HFF-Myc (cell line): Measurements from ENCODE around the gene DAD1.

Experiments used
- DNase-seq: peaks from one replicate; pipeline ENCODE4 v3.0.0-alpha.2; 2011; ENCODE audit warnings: low read depth; ENCODE audit errors: extremely low read depth
- H3K4me3 ChIP-seq: replicated peaks from 2 replicates; pipeline ENCODE4 v1.5.1; 2011; ENCODE audit warnings: low read depth, mild to moderate bottlenecking, control low read depth, low read length
- TF ChIP-seq, protein P1 (sequence below): IDR thresholded peaks from 2 replicates; pipeline ENCODE4 v1.5.1; 2012; ENCODE audit warnings: mild to moderate bottlenecking, low read depth, low read length, control low read depth; ENCODE audit errors: missing control alignments

The DAD1 gene

DNA sequence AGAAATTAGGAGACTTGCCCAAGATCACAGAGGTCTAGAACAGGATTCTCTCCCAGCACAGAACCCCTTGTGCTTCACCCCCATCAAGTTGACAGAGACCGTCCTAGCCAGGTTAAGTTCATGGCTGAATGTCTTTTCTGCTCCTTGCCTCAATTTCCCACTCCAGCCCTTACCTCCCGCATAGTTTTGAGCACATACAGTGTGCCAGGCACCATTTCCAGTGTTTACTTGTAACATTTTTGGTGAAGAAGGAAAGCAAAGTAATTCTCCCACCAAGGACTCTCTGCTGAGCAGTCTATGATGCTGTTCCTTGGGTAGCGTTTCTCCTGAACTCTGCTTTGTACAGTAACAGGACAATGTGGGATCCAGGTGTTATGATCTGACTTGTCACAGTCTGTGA lies 10.3 kb upstream of the DAD1 start:
- peak overlapping the region; percentile 72 for H3K4me3 ChIP-seq
- TF ChIP-seq, protein P1, sequence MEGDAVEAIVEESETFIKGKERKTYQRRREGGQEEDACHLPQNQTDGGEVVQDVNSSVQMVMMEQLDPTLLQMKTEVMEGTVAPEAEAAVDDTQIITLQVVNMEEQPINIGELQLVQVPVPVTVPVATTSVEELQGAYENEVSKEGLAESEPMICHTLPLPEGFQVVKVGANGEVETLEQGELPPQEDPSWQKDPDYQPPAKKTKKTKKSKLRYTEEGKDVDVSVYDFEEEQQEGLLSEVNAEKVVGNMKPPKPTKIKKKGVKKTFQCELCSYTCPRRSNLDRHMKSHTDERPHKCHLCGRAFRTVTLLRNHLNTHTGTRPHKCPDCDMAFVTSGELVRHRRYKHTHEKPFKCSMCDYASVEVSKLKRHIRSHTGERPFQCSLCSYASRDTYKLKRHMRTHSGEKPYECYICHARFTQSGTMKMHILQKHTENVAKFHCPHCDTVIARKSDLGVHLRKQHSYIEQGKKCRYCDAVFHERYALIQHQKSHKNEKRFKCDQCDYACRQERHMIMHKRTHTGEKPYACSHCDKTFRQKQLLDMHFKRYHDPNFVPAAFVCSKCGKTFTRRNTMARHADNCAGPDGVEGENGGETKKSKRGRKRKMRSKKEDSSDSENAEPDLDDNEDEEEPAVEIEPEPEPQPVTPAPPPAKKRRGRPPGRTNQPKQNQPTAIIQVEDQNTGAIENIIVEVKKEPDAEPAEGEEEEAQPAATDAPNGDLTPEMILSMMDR = no peak
- no peak for DNase-seq

DNA sequence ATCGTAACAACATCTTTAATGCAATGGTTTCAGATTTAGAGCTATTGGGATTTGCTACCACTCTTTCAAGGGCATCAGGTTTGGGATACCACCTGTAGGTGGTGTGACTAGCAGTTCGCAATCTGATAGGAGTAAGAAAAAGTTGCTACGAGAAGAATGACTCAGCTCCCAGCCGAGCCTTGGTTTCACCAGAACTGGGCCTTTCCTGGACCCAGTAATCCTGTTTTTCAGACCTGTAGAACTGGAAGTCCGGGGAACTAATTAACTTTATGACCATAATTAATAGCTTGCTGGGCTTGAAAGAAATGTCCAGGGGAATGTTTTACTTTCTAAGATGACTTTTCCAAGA lies 9.8 kb upstream of the DAD1 start:
- TF ChIP-seq, protein P1 = no peak
- peak overlapping the region; percentile 72 for H3K4me3 ChIP-seq
- no peak for DNase-seq

GRCh38 chr14:22598099-22598895 lies 9.3 kb upstream of the DAD1 start, which contains the start of gene ABHD4:
TSS of gene ABHD4 (plus strand) at chr14:22598300. CDS start at chr14:22598307, 7 bp downstream.
- TF ChIP-seq, protein P1 = no peak
- DNase-seq = no peak

GRCh38 chr14:22597771-22598098 lies 8.7 kb upstream of the DAD1 start:
- H3K4me3 ChIP-seq = peak overlapping the region; percentile 72
- DNase-seq = no peak
- TF ChIP-seq, protein P1 = no peak

More at GRCh38 chr14:22598099-22598895, 9.3 kb upstream of the DAD1 start, which contains the start of gene ABHD4:
- H3K4me3 ChIP-seq = peak within 1 kb of the TSS; percentile 72

- no peak overlapping the region for H3K4me3 ChIP-seq
- no peak for DNase-seq
- TF ChIP-seq, protein P1 = no peak
Observed at GRCh38 chr14:22597265-22597664, 8.2 kb upstream of the DAD1 start.

GRCh38 chr14:22596354-22596879 lies 7.4 kb upstream of the DAD1 start:
- TF ChIP-seq, protein P1 = no peak
- no peak for DNase-seq
- H3K4me3 ChIP-seq = no peak overlapping the region
